GM18870 (cell line): ENCODE results near the gene CCDC122.

Source experiments
- ATAC-seq: cut with Tn5 transposase; IDR thresholded peaks from one replicate; pipeline ENCODE4 v1.9.1; 2021; ENCODE audit warnings: moderate library complexity; ENCODE audit not compliant: unreplicated experiment

Gene CCDC122

DNA sequence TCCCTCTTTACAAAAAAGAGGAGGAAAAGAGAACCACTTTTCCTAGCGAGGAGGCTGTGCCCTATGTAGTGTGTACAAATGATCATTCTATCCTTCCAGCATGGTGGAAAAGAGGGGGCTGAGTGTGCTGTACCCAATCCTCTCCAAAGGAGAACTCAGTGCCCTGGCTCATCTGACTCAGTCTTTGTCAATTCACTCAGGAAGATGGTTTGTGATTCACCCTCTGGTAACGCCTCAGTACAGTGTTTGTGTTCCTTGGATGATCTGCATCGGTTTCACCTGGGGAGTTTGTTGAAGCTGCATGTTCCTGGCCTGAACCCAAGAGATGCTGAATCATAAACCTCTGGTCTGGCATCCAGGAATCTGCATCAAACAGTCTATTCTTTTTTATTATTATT lies 74.5 kb downstream of the CCDC122 start:
- no peak for ATAC-seq

DNA sequence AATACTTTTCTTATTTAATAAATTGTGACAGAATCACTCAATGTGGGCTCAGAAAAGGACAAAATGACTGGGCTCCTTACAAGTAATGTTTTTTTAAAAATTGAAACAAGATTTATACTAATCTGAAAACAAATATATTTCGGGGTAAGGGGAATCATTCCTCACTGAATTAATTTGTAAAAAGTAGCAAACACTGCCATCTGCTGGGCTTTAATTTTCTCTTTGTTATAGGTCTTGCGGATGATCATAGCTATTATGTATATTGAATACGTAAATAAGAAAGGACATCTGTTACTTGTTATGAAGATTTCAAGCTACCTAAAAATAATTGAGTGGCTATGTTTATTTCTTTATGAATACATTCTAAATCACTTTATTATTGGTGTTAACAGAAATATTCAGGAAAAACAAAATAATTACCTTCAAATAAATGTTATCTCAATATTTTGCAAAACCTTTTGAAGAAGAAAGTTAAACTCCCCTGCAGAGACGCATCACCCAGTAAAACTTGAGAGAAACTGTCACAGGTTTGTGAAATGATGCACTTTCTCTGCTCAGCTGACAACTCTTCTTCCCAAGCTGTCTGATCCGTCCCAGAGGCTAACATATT lies 75.0 kb downstream of the CCDC122 start:
- ATAC-seq: no peak

DNA sequence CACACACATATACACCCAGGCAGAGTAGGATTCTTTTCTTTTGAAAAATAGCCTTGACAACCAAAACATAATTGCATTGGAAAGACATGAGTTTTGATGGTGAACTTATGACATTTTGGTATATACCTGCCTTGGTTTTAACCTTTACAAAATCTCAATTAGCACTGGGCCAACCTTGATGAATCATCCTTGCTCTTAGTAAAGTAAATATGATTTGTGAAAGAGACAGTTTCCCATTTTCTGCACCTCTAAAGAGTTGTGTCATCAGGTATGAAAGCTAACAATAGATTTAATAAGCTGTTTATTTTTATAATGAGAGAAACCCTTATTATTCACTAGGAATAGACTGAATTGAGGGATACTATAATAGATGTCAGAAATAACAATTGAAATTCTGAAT lies 77.0 kb downstream of the CCDC122 start:
- no peak for ATAC-seq

DNA sequence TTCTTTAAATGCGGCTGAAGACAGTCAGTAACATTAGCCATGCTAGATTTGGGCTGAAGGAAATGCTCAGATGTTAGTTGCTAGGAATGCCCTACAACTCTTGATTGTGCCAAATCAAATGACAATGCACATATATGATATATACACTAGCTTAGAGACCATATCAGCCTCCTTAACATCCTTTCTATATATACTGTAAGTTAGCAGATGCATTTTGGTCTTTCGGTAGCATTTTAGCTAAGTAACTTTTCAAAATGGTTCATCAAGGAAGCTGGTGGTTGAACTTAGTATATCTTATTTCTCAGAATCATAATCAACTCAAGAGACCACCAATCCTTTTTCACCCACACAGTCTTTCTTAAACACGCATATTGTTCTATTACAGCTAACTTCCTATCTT lies 78.7 kb downstream of the CCDC122 start:
- ATAC-seq: no peak

DNA sequence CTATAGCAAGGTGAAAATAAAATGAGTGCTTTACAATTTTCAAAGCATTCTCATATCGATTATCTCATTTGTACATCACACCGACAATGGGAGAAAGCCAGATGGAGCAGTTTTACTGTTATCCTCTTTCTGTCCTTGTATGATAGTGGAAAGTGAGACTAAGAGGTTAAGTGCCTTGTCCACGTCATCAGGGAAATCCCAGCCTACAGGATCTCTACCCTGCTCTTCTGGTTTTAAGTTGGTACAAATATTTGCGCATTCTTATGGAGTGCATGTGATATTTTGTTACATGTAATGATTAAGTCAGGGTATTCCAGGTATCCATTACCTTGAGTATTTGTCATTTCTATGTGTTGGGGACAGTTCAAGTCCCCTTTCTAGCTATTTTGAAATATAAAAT lies 80.3 kb downstream of the CCDC122 start:
- ATAC-seq: no peak

DNA sequence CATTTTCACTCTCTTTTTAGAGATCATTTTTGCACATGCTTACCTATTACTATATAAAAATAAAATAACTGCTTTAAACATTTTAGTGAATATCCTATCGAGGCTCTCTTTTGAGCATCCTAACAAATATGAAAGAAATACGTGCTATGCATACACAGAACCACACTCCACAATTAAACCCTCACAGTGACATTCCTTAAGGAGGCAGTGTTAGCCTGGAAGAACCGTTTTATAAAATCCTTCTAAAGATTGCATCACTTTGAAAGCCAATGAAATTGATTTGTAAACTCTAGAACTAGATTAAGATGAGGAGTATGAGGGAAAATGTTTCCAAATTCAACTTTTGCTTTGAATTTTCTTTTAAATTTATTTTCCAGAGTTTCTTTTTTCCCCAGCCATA lies 81.7 kb downstream of the CCDC122 start:
- no peak for ATAC-seq

DNA sequence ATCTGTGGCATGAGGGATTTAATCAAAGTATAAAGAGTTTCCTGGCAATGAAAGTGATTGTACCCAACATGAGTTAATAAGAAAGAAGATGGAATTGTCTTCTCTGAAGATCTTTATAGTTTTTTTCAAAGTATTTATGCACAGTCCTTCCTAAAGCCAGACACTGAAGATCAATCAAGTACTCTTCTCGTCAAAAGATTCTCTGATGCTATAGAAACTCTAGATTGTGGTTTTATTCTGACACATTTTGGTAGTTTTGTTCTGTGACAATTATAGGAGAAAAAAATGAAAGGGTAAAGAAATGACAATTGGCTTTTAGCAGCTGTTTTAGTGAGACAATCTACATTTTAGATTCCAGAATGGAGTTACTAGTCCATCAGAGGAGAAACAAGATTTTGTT lies 82.4 kb downstream of the CCDC122 start:
- no peak for ATAC-seq

DNA sequence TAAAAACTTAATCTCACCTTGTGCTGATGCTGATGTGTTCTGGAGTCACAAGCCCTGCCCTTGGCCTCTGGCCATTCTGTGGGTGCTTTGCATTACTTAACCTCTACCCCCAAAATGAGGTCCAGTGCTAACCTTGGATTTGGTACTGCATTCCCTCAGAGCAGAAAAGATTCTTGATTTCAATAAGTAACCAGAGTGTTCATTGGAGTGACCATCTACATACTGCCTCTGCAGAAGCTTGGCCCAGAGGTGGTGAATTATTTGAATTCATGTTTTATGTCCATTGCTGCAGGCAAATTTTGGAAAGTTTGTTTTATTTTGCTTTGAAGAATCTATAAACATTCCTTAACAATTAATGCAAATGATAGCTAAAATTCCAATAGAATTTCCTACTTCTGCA lies 85.1 kb downstream of the CCDC122 start:
- ATAC-seq: no peak

DNA sequence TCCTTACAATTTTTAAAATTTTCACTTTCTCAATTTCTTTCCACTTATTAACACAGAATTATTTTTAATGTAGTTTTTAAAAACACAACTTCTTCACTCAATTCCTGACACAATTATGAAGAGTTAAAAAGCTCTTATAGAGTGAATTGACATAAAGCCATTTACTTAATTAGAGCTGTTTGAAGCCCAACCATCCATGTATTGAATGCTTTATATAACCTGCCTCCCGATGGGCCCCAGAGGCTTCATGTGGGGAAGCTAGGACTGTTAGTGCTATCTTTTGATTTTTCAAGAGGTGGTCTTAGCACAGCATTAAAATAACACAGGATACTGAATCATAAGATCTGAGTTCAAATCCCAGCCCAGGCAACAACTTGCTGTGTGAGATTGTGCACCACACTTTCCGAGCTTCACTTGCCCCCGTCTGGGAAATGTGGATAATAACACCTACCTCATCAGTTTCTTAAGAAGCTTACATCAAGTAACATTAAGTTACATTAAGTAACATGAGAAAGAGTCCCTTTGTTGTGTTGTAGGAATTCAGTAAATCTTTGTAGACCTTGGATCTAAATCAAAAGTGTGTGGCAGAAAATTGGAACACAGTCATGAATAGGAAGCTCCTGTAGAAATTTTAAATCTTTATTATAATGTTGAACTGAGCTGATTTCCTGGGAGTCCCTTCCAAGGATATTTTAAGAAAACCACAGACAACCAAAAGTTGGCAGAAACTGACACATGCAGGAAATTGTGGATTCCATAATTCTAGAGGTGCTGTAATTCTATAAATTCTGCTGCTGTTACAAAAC lies 87.3 kb downstream of the CCDC122 start:
- no peak for ATAC-seq

DNA sequence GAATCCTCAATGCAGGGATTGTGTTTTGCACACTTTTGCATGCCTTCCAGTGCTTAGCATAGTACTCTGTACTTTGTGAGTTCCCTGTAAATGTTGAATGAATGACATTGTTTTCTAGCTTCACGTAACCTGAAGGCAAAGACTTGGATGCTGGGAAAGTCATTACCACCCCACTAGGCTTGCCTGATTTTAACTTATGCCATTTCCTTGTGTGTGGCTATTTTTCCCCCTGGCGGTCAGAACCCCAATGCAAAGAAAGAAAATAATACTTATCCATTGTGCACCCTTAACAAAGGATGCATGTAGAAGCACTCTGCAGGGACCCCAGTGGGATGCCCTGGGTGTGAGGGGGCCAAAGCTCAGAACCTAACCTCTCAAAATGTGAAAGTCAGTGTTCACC lies 91.5 kb downstream of the CCDC122 start:
- no peak for ATAC-seq

DNA sequence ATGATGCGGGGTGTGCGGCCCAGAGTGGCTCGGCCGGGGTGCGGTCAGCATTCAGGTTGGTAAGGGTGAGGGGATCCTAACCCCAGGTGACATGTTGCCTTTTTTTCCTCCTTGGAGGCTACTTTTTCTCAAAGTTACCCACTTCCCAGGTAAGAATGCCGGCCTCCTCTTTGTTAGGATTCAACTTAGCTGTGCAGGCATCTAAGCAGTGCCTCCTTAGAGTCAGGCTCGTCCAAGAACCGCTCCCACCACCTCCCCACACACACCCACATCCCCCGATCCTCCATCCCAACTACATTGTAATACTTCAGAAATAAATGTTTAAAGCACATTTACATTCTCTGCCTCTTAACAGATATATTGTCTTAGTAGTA lies 92.0 kb downstream of the CCDC122 start:
- no peak for ATAC-seq

DNA sequence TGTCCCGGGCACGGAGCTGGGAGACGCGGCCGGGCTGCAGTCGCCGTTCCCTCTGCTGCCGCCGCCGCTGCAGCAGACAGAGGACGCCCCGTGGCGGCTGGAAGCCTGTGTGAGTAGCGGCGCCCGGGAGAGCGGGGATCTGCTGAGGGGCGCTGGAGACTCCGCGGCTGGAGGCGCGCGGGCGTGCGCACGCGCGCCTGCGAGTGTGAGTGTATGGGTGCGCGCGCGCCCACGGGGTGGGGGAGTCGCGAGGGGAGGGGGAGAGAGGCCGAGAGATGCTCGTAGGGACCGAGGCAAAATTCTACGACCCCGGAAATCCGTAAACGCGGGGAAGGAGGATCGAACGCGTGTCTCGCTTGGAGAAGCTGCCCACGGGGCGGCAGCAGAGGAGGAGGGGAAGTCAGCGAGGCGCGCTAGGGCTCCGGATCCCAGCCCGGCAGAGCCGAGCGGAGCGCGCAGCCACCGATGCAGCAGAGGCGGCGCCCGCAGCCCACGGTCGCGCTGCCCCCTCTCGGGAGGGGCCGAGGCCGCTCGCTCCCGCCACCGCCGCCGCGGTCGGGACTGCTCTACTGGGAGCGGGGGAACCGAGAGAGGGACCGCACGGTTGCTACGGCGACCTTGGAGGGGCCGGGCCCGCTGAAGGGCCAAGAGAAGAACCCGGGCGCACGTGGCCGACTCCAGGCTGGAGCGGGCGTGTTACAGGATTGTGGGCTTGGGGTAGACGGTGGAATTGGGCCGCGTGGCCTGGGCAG lies 92.6 kb downstream of the CCDC122 start, which contains the start of gene ENOX1:
Gene ENOX1, minus strand, starts transcription at position 207 of the 752 bp plus-strand sequence.
- no peak for ATAC-seq

DNA sequence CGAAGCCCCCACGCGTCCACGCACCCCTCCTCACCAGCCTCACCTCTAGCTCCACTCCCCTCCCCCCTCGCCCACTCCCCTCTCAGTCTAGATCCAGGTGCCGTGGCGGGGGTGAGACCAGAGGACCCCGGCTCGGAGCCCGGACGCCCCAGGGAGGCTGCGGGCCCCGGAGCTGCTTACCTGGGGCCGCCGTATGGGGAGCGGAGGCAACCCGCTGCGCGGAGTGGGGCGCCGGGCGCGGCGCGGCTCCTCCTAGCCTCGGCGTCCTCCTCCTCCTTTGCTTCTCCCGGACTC lies 93.1 kb downstream of the CCDC122 start:
- no peak for ATAC-seq
